ENCODE measurements around the gene SYT1.

DNA sequence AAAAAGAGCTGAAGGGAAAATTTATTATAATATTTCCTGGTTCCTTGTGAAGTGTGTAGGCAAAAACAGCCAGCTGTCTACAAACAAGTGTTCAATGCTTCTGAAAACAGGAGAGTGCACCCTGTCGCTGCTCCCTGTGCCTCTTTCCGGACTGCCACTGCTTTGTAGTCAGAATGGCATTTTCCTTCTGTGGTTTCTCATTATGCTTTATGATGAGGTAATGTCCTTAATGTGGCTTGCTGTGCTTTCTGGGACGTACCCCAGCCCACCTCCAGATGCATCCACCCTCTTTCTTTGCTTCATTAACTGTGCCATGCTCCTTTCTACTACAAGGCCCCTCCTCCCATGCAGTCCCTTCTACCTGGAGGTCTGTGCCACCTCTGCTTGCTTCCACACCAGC is 148.1 kb downstream of the SYT1 start:
- TF ChIP-seq POLR2AphosphoS5 (IDR thresholded peaks at IDR 0.05; ENCODE audit: borderline replicate concordance, low read depth, low read length) (no peak), EZH2 (IDR thresholded peaks at IDR 0.05) (no peak)
